ENCODE measurements around the gene ZNF627.
A peak's percentile ranks its signal among the peaks of the same experiment; 100 is the strongest.
"Not testable (repeated sequence)": the region's sequence is repeated elsewhere in the genome, so short reads cannot be mapped to it uniquely, and the experiment has no call there.

The ZNF627 gene

DNA sequence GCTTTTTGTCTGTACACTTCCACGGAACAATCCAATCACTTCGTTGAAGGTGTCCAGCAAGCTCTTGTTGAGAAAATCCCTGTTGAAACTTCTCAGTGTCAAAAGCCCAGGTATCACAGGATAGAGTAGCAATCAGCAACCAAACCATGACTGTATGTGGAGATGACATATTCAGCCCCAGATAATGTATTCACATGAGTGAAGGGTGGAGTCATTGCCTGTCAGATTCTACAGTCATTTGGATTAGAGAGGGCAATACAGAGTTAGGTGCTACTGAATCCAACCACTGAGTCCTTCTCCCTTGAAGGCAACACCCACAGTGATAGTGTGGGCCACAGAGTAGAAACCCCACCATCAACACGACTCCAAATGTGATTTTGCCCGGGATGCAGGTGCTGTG, 23.3 kb downstream of the ZNF627 start:
- DNase-seq (ENCODE audit: extremely low read depth, low read depth), result no peak
- no peak for TF ChIP-seq CTCF (IDR thresholded peaks at IDR 0.05; ENCODE audit: low read depth, low read length)

DNA sequence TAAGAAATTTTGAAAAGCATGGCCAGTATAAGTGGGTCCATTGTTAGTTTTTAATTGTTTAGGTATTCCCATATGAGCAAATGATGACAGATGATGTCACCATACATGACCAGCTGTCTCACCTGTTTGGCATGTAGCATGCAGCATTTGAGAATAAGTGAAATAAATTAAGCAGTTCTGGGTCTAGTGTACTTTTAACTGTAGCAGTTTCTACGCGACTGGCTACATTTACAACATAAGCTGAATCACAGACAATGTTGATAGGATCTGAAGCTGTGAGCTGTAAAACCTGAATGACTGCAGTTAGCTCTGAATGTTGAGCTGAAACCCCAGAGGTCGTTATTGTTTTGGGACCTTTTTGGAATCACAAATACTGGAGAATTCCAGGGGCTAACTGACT, 25.1 kb downstream of the ZNF627 start:
- not testable (repeated sequence) for DNase-seq (ENCODE audit: extremely low read depth, low read depth)

DNA sequence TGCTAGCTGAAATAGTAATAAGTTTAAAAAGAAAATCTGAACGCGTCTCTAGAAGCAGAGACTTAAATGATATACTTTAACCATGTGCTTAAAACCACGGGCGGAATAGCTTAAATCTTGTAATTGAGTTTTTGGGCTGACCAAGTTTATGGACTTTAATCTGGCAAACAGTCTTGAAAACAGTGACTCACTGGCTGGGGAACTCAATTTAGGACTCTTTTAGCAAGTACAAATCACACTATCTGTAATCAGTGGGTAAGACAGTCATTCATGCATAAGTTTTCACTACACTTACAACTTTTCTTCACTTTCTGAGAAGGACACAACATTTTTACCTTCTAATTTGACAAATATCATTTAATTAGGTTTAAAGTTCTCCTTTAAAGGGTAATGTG, 26.8 kb downstream of the ZNF627 start:
- no peak for TF ChIP-seq CTCF (IDR thresholded peaks at IDR 0.05; ENCODE audit: low read depth, low read length)
- no peak for DNase-seq (ENCODE audit: extremely low read depth, low read depth)

DNA sequence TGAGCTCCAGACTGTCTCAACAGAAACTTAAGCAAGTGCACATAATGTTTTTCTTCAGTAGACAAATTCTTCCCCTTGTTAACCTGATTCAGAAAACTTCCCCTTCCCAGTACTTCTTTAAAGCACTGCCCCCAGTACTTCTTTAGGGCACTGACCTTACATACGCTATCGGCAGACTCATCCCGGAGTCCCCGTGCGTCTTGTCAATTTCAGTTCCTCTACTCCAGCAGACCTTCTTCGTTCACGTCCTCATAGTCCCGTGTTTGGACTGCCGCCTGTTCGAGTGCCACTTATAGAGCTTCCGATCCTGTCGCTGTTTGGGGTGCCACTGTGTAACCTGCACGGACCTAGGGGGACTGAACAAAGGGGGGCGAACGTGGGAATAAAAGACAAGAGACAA, 29.0 kb downstream of the ZNF627 start:
- no peak for TF ChIP-seq CTCF (IDR thresholded peaks at IDR 0.05; ENCODE audit: low read depth, low read length)
- DNase-seq (ENCODE audit: extremely low read depth, low read depth), result no peak

- TF ChIP-seq CTCF (IDR thresholded peaks at IDR 0.05; ENCODE audit: low read depth, low read length), result no peak
- DNase-seq (ENCODE audit: extremely low read depth, low read depth), result no peak
These were observed 35.9 kb downstream of the ZNF627 start for GRCh38 chr19:11633223-11633622.

DNA sequence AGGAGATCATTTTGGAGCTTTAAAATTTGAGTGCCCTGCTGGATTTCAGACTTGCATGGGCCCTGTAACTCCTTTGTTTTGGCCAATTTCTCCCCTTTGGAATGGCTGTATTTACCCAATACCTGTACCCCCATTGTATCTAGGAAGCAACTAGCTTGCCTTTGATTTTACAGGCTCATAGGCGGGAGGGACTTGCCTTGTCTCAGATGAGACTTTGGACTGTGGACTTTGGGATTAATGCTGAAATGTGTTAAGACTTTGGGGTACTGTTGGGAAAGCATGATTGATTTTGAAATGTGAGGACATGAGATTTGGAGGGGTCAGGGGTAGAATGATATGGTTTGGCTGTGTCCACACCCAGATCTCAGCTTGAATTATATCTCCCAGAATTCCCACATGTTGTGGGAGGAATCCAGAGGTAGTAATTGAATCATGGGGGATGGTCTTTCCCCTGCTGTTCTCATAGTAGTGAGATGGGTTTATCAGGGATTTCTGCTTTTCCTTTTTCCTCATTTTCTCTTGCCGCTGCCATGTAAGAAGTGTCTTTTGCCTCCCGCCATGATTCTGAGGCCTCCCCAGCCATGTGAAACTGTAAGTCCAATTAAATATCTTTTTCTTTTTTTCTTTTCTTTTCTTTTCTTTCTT, 36.9 kb downstream of the ZNF627 start:
- DNase-seq (ENCODE audit: extremely low read depth, low read depth), result not testable (repeated sequence)

DNA sequence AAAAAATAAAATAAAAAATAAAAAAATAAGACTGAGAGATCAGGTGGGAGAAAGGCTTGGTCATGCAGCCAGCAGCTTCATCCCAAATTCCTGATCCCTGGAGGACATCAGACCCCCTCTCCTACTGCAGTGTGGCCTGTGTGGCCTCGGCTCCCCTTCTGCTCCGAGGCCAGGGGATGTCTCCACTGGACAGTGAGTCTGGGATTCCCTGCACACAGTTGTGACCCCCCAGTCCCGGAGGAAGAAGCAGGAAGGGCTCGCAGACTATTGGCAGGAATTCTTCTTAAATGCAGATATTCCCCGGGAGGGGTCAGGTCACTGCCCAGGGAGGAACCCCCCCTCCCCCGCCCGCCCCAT, 41.9 kb downstream of the ZNF627 start:
- no peak for DNase-seq (ENCODE audit: extremely low read depth, low read depth)
- no peak for TF ChIP-seq CTCF (IDR thresholded peaks at IDR 0.05; ENCODE audit: low read depth, low read length)

- peak; percentile 65 for DNase-seq (ENCODE audit: extremely low read depth, low read depth)
- no peak for TF ChIP-seq CTCF (IDR thresholded peaks at IDR 0.05; ENCODE audit: low read depth, low read length)
These were observed 42.6 kb downstream of the ZNF627 start for GRCh38 chr19:11639602-11640471.
